ENCODE data around the gene MYCT1.
"Not testable (repeated sequence)": the region's sequence is repeated elsewhere in the genome, so short reads cannot be mapped to it uniquely, and the experiment has no call there.

The MYCT1 gene

DNA sequence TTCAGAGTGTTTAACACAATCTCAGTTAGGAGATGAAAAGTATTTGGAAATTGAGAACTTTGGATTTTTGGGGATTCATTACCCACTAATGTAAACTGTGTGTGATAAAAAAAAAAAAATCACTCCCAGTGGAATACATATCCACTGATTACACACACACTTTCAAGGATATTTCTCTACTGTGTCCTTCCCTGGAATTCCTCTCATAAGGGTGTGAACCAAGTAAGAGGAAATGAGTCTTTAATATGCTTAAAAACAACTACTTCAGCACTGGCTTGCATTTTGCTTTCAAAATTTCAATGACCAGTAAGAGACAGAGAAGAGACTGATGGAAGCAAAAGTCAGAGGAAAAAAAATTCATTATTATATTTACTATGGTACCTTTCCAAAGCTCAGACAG is 24.5 kb upstream of the MYCT1 start:
- Histone ChIP-seq H3K36me3 (replicated peaks) (no peaks in the 10 kb centered on the region), H3K27me3 (replicated peaks) (no peaks in the 10 kb centered on the region), H3K27ac (no peak overlapping the region), H3K4me3 (ENCODE audit: low read depth, low read length) (no peak overlapping the region)
- TF ChIP-seq, protein P1, sequence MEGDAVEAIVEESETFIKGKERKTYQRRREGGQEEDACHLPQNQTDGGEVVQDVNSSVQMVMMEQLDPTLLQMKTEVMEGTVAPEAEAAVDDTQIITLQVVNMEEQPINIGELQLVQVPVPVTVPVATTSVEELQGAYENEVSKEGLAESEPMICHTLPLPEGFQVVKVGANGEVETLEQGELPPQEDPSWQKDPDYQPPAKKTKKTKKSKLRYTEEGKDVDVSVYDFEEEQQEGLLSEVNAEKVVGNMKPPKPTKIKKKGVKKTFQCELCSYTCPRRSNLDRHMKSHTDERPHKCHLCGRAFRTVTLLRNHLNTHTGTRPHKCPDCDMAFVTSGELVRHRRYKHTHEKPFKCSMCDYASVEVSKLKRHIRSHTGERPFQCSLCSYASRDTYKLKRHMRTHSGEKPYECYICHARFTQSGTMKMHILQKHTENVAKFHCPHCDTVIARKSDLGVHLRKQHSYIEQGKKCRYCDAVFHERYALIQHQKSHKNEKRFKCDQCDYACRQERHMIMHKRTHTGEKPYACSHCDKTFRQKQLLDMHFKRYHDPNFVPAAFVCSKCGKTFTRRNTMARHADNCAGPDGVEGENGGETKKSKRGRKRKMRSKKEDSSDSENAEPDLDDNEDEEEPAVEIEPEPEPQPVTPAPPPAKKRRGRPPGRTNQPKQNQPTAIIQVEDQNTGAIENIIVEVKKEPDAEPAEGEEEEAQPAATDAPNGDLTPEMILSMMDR (IDR thresholded peaks at IDR 0.05; ENCODE audit: low read depth, low read length, missing control alignments): no peak
- DNase-seq: no peak
- in situ Hi-C loops (cut with HindIII; ENCODE audit: low pct_ligation_motif_present, low sequenced_read_pairs): no loop called here

DNA sequence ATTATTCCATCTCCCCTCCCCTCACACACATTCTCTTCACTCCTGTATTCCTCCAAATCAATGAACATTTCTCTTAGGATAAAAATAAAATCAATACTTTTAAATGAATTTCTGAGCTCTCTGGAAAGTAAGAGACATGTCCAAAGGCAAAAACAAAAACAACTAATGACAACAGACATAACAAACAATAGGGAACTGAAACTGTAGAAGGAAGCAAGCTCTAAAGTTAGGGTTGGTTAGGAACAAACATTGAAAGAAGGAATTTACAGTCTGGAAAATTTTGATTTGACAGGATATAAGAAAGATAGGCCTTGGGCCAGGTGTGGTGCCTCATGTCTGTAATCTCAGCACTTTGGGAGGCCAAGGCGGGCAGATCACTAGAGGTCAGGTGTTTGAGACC is 17.5 kb upstream of the MYCT1 start:
- no peaks in the 10 kb centered on the region for H3K27me3 ChIP-seq (replicated peaks)
- no peaks in the 10 kb centered on the region for H3K36me3 ChIP-seq (replicated peaks)
- no peak overlapping the region for H3K4me3 ChIP-seq (ENCODE audit: low read depth, low read length)
- TF ChIP-seq, protein P1 (IDR thresholded peaks at IDR 0.05; ENCODE audit: low read depth, low read length, missing control alignments): no peak
- DNase-seq: no peak
- in situ Hi-C loops (cut with HindIII; ENCODE audit: low pct_ligation_motif_present, low sequenced_read_pairs): no loop called here
- H3K27ac ChIP-seq: no peak overlapping the region

DNA sequence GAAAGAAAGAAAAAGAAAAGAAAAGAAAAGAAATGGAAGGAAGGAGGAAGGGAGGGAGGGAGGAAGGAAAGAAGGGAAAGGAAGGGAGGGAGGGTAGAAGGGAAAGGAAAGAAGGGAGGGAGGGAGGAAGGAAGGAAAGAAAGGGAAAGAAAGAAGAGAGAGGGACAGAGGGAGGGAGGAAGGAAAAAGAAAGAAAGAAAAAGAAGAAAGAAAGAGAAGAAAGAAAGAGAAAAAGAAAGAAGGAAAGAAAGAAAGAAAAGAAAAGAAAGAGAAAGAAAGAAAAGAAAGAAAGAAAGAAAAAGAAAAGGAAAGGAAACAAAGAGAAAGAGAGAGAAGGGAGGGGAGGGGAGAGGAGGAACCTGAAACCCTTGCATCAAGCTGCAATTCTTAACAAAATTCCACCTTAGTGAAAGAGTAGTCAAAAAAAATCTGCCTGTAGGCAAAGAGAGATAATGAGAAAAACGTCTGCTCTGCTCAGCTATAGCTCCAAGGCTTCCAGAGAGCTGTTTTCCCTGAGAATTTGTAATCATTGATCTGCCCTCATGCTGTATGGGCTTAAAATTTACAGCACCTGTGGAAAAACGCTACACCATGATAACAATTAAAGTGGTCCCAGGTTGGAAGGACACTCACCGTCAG is 16.7 kb upstream of the MYCT1 start:
- DNase-seq: no peak
- TF ChIP-seq, protein P1 (IDR thresholded peaks at IDR 0.05; ENCODE audit: low read depth, low read length, missing control alignments): no peak
- in situ Hi-C loops (cut with HindIII; ENCODE audit: low pct_ligation_motif_present, low sequenced_read_pairs): no loop called here

DNA sequence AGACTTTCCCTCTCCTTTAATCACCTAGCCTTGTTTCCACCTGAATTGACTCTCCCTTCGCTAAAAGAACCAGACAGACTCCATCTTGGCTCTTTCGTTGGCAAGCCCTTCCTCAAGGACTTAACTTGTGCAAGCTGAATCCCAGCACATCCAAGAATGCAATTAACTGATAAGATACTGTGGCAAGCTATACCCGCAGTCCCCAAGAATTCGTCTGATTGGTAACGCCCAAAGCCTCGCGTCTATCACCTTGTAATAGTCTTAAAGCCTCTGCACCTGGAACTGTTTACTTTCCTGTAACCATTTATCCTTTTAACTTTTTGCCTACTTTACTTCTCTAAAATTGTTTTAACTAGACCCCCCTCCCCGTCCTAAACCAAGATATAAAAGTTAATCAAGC is 15.6 kb upstream of the MYCT1 start:
- Histone ChIP-seq H3K4me3 (ENCODE audit: low read depth, low read length) (no peak overlapping the region), H3K36me3 (replicated peaks) (no peaks in the 10 kb centered on the region), H3K27me3 (replicated peaks) (no peaks in the 10 kb centered on the region), H3K27ac (no peak overlapping the region)
- in situ Hi-C loops (cut with HindIII; ENCODE audit: low pct_ligation_motif_present, low sequenced_read_pairs): no loop called here
- TF ChIP-seq, protein P1 (IDR thresholded peaks at IDR 0.05; ENCODE audit: low read depth, low read length, missing control alignments): no peak
- no peak for DNase-seq

More for the DNA sequence above, 16.7 kb upstream of the MYCT1 start:
- no peaks in the 10 kb centered on the region for H3K36me3 ChIP-seq (replicated peaks)
- no peaks in the 10 kb centered on the region for H3K27me3 ChIP-seq (replicated peaks)
- no peak overlapping the region for H3K27ac ChIP-seq
- no peak overlapping the region for H3K4me3 ChIP-seq (ENCODE audit: low read depth, low read length)

DNA sequence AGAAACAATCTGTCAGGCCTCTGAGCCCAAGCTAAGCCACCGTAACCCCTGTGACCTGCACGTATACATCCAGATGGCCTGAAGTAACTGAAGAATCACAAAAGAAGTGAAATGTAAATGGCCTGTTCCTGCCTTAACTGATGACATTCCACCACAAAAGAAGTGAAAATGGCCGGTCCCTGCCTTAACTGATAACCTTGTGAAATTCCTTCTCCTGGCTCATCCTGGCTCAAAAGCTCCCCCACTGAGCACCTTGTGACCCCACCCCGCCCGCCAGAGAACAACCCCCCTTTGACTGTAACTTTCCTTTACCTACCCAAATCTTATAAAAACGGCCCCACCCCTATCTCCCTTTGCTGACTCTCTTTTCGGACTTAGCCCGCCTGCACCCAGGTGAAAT is 14.8 kb upstream of the MYCT1 start:
- H3K36me3 ChIP-seq (replicated peaks); DNase-seq; H3K4me3 ChIP-seq (ENCODE audit: low read depth, low read length); H3K27me3 ChIP-seq (replicated peaks); in situ Hi-C loops (cut with HindIII; ENCODE audit: low pct_ligation_motif_present, low sequenced_read_pairs); H3K27ac ChIP-seq: not testable (repeated sequence)

DNA sequence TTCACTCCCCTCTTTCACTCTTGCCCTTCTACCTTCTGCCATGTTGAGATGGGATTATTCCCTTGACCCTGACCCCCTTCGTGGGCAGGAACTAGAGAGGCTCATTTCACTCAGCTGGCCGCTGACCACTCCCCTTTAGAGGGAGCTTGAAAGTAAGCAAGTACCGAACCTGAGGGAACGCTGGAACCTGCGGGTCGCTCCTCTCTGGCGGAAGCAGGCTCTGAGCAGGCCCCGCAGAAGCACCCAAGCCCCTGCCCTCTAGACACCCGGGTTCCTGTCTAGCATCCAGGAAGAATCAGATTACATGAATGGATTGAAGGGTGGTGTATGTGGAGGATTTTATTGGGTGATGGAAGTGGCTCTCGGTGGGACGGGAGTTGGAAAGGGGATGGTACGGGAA is 11.9 kb upstream of the MYCT1 start:
- in situ Hi-C loops (cut with HindIII; ENCODE audit: low pct_ligation_motif_present, low sequenced_read_pairs): no loop called here
- no peaks in the 10 kb centered on the region for H3K36me3 ChIP-seq (replicated peaks)
- no peak overlapping the region for H3K27ac ChIP-seq
- TF ChIP-seq, protein P1 (IDR thresholded peaks at IDR 0.05; ENCODE audit: low read depth, low read length, missing control alignments): no peak
- H3K4me3 ChIP-seq (ENCODE audit: low read depth, low read length): no peak overlapping the region
- H3K27me3 ChIP-seq (replicated peaks): no peaks in the 10 kb centered on the region
- no peak for DNase-seq
